Loucy (cell line): Measurements from ENCODE around the gene ARR3.
"Not testable (repeated sequence)": the region's sequence is repeated elsewhere in the genome, so short reads cannot be mapped to it uniquely, and the experiment has no call there.

Source experiments
- H2AFZ ChIP-seq: fragments of 200-600 bp; sonication (generic); 2 replicates; pipeline ENCODE4 v1.6.0; 2016; ENCODE audit warnings: antibody characterized with exemption, mild to moderate bottlenecking, low read length, moderate library complexity
- H3F3A ChIP-seq: fragments of 200-600 bp; 2 replicates; pipeline ENCODE4 v1.6.0; 2016; ENCODE audit warnings: antibody characterized with exemption, low read depth, mild to moderate bottlenecking
- H3K27me3 ChIP-seq: fragments of 200-600 bp; sonication (generic); 2 replicates; pipeline ENCODE4 v1.6.1; 2014; ENCODE audit warnings: low read length, mild to moderate bottlenecking; ENCODE audit not compliant: insufficient read depth, poor library complexity, severe bottlenecking
- H3K36me3 ChIP-seq: fragments of 200-600 bp; sonication (generic); 2 replicates; pipeline ENCODE4 v1.6.1; 2016; ENCODE audit warnings: low read length; ENCODE audit not compliant: insufficient read depth
- H3K4me1 ChIP-seq: fragments of 200-600 bp; sonication (generic); 2 replicates; pipeline ENCODE4 v1.5.1; 2014; ENCODE audit warnings: low read length, mild to moderate bottlenecking; ENCODE audit not compliant: insufficient read depth, poor library complexity, severe bottlenecking
- H3K4me2 ChIP-seq: fragments of 200-600 bp; sonication (generic); 2 replicates; pipeline ENCODE4 v1.6.0; 2014; ENCODE audit warnings: antibody characterized with exemption, low read length, low read depth, mild to moderate bottlenecking; ENCODE audit not compliant: poor library complexity, severe bottlenecking
- H3K4me3 ChIP-seq: fragments of 200-600 bp; sonication (generic); 2 replicates; pipeline ENCODE4 v1.5.1; 2014; ENCODE audit warnings: low read length, mild to moderate bottlenecking, mixed read lengths; ENCODE audit not compliant: poor library complexity, severe bottlenecking
- H3K79me2 ChIP-seq: fragments of 200-600 bp; sonication (generic); 2 replicates; pipeline ENCODE4 v1.6.1; 2014; ENCODE audit warnings: low read length; ENCODE audit not compliant: insufficient read depth
- H3K9ac ChIP-seq: fragments of 200-600 bp; sonication (generic); 2 replicates; pipeline ENCODE4 v1.6.0; 2014; ENCODE audit warnings: mild to moderate bottlenecking, low read depth, low read length, moderate library complexity; ENCODE audit not compliant: poor library complexity, severe bottlenecking
- H3K9me2 ChIP-seq: fragments of 200-600 bp; sonication (generic); replicated peaks from 2 replicates; pipeline ENCODE4 v1.6.1; 2016; ENCODE audit warnings: low read depth, low read length, mixed read lengths
- H3K9me3 ChIP-seq: fragments of 200-600 bp; sonication (generic); 2 replicates; pipeline ENCODE4 v1.6.1; 2014; ENCODE audit warnings: mild to moderate bottlenecking, antibody characterized with exemption, low read length, low read depth; ENCODE audit not compliant: insufficient read depth
- H4K20me1 ChIP-seq: fragments of 200-600 bp; sonication (generic); 2 replicates; pipeline ENCODE4 v1.6.0; 2014; ENCODE audit warnings: antibody characterized with exemption, low read length, mild to moderate bottlenecking; ENCODE audit not compliant: insufficient read depth, poor library complexity, severe bottlenecking
- EZH2phosphoT487 ChIP-seq: fragments of 200-600 bp; IDR thresholded peaks from 2 replicates; pipeline ENCODE4 v1.6.1; 2018; ENCODE audit warnings: antibody characterized with exemption, mild to moderate bottlenecking, moderate library complexity, borderline replicate concordance
- TF ChIP-seq, protein P1 (sequence below): fragments of 200-600 bp; sonication (generic); conservative IDR thresholded peaks from 2 replicates; pipeline ENCODE4 v1.5.1; 2014; ENCODE audit warnings: mild to moderate bottlenecking, antibody characterized with exemption, low read length

Gene ARR3

DNA sequence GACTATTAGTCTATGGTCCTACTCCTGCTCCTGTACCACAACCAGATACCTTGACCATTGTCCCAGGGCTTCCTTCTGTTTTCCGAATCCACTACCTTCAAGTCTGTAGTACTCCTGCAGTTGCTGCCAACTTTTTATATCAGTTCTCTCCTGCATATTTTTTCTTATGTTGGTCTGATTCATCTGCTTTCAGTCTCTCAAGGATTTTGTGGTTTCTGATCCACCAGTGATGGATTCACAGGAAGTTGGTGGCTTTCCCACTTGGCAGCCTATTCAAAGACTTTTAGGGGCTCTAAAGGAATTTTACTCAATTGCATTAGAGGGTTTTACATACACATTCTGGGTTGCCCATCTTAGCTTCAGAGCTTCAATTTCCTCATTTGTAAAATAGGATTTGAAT, 45.4 kb downstream of the ARR3 start:
- H2AFZ ChIP-seq: no peak overlapping the region
- no peaks in the 10 kb centered on the region for H3K27me3 ChIP-seq
- no peaks in the 10 kb centered on the region for H3F3A ChIP-seq
- peaks cover 52% of the 10 kb centered on the region; the same call in 1 of the 2 replicates for H3K36me3 ChIP-seq
- H4K20me1 ChIP-seq: no peaks in the 10 kb centered on the region
- peaks cover 3% of the 10 kb centered on the region for H3K4me1 ChIP-seq
- H3K4me2 ChIP-seq: no peak overlapping the region
- no peak overlapping the region for H3K9ac ChIP-seq
- peaks cover 51% of the 10 kb centered on the region for H3K79me2 ChIP-seq
- no peak overlapping the region for H3K4me3 ChIP-seq
- H3K9me2 ChIP-seq: no peaks in the 10 kb centered on the region
- no peaks in the 10 kb centered on the region for H3K9me3 ChIP-seq
- no peak for TF ChIP-seq EZH2phosphoT487
- TF ChIP-seq, protein P1, sequence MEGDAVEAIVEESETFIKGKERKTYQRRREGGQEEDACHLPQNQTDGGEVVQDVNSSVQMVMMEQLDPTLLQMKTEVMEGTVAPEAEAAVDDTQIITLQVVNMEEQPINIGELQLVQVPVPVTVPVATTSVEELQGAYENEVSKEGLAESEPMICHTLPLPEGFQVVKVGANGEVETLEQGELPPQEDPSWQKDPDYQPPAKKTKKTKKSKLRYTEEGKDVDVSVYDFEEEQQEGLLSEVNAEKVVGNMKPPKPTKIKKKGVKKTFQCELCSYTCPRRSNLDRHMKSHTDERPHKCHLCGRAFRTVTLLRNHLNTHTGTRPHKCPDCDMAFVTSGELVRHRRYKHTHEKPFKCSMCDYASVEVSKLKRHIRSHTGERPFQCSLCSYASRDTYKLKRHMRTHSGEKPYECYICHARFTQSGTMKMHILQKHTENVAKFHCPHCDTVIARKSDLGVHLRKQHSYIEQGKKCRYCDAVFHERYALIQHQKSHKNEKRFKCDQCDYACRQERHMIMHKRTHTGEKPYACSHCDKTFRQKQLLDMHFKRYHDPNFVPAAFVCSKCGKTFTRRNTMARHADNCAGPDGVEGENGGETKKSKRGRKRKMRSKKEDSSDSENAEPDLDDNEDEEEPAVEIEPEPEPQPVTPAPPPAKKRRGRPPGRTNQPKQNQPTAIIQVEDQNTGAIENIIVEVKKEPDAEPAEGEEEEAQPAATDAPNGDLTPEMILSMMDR: no peak

DNA sequence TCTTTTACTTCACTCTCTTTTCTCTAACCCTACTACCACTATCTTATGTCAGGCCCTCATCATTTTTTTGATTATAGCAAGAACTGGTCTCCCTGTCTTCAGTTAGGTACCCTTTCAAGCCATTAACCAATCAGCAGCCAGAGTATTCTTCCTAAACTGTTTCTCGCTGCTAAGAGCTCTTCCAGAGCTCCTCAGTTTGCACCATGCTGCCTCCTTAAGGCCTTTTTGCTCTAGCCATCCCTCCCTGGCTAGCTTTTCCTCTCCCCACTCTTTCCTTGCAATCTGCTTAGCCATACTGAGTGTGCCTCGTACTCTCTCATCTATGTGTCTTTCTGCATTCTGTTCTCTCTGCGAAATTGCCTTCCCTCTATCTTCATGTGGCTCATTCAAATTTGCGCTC, 54.6 kb downstream of the ARR3 start:
- Histone ChIP-seq H3K27me3 (no peaks in the 10 kb centered on the region), H3K9me3 (no peaks in the 10 kb centered on the region), H3K4me1 (no peaks in the 10 kb centered on the region), H2AFZ (no peak overlapping the region), H3K9ac (no peak overlapping the region), H4K20me1 (no peaks in the 10 kb centered on the region), H3K36me3 (peaks cover 35% of the 10 kb centered on the region; the same call in 1 of the 2 replicates), H3K4me2 (no peak overlapping the region), H3K9me2 (no peaks in the 10 kb centered on the region), H3F3A (no peaks in the 10 kb centered on the region), H3K4me3 (no peak overlapping the region), H3K79me2 (peaks cover 11% of the 10 kb centered on the region; the same call in 1 of the 2 replicates)
- TF ChIP-seq EZH2phosphoT487: no peak
- TF ChIP-seq, protein P1: no peak

DNA sequence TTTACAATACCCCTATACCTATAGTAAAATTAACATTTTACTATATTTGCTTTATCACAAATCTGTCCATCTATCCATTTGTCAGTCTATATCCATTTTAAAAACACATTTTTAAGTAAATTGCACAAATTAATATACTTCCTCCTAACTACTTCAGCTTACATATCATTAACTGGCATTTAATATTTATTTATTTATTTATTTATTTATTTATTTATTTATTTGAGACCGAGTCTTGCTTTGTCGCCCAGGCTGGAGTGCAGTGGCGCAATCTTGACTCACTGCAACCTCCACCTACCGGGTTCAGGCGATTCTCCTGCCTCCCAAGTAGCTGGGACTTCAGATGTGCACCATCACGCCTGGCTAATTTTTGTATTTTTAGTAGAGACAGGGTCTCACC, 55.5 kb downstream of the ARR3 start:
- Histone ChIP-seq H3K36me3 (peaks cover 38% of the 10 kb centered on the region; the same call in 1 of the 2 replicates), H3K79me2 (peaks cover 11% of the 10 kb centered on the region; the same call in 1 of the 2 replicates)
- H3K4me2 ChIP-seq, H3K4me1 ChIP-seq, H3F3A ChIP-seq, H4K20me1 ChIP-seq, H3K9ac ChIP-seq, H2AFZ ChIP-seq, H3K27me3 ChIP-seq, H3K9me2 ChIP-seq, H3K9me3 ChIP-seq, H3K4me3 ChIP-seq: not testable (repeated sequence)

DNA sequence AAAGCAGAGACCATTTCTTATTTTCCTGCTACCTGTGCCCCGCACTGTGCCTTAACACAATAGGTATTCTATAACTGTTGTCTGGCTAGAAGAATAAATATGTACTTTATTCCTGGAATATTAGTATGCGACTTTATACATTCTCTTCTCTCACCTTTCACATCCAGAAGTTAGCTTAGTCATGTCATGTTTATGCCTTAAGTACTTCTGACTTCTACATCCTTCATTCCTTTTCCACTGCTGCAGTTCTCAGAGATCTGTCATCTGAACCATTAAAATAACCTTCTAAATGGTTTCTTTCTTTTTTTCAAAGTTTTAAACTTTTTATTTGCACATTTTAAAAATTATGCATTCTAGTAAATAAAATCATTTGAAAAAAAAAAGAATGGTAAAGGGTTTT, 56.2 kb downstream of the ARR3 start:
- Histone ChIP-seq H3K4me2 (no peak overlapping the region), H2AFZ (no peak overlapping the region), H3K9me2 (no peaks in the 10 kb centered on the region), H3K36me3 (peaks cover 45% of the 10 kb centered on the region; the same call in 1 of the 2 replicates), H3K27me3 (no peaks in the 10 kb centered on the region), H3F3A (no peaks in the 10 kb centered on the region), H3K9me3 (no peaks in the 10 kb centered on the region), H3K4me1 (no peaks in the 10 kb centered on the region), H3K9ac (no peak overlapping the region), H3K79me2 (peaks cover 11% of the 10 kb centered on the region; the same call in 1 of the 2 replicates), H3K4me3 (no peak overlapping the region), H4K20me1 (no peaks in the 10 kb centered on the region)
- TF ChIP-seq EZH2phosphoT487: no peak
- TF ChIP-seq, protein P1: no peak
